Fibroblast of skin of right quadriceps (primary cell): Measurements from ENCODE around the gene OR6C6.
"Not testable (repeated sequence)": the region's sequence is repeated elsewhere in the genome, so short reads cannot be mapped to it uniquely, and the experiment has no call there.

ENCODE experiments used
- DNase-seq: peaks from one replicate; pipeline ENCODE4 v3.0.0-alpha.2; 2013

Gene OR6C6

DNA sequence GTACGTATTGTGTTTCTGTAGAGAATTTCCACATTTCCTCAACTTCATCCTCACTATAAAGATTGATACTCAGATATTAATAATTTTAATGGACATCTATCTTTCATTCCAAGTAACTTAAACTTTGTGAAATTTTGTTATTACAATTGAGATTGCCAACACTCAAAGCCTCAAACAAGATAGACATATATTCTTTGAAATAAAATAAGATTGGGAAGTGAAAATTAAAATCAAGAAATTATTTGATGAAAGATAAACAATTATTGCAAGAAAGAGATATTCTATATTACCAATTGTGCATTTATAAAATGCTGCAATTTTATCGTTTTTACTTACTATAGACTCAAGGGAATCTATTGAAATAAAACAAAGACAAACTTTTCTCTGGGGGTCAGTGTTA is at the start of gene OR6C6:
OR6C6 (minus strand) TSS at position 101 of the 400 bp plus-strand sequence. CDS start 1,337 bp downstream, outside the sequence.
- no peak for DNase-seq

DNA sequence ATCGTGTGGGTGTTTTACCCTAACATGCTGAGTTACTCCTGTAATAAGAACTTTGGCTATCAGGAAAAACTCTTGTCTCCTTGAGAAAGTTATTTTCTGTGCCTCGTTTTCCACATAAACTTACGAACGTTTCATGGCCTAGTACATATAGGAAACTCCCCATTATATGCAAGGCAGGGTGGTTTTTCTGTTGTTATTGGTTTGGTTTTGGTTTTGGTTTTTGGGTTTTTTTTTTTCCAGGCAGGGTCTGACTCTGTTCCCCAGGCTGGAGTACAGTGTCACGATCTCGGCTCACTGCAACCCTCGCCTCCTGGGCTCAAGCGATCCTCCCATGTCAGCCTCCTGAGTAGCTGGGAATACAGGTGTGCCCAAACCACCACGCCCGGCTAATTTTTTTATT is 39.6 kb upstream of the OR6C6 start:
- no peak for DNase-seq

DNA sequence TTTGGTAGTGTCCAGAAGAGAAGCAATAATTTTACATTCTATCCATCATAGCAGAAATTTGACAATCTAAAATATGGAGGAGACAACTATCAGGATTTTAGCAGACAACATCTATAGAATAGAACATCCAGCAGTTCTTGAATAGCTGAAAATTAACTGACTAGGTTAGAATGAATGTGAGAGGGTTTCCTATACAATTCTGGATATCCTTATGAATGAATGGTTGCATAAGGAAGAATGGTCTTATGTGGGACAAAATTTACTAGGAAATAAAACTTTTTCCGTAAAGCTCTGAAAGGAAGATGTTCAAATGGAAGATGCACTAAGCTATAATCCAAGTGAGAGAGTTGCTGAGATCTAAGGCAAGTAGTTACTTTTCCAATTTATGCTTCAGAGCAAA is 34.1 kb upstream of the OR6C6 start, which contains the start of gene OR6C3:
OR6C3 (plus strand) TSS at position 301 of the 400 bp plus-strand sequence. CDS start 955 bp downstream, outside the sequence.
- DNase-seq: no peak

DNA sequence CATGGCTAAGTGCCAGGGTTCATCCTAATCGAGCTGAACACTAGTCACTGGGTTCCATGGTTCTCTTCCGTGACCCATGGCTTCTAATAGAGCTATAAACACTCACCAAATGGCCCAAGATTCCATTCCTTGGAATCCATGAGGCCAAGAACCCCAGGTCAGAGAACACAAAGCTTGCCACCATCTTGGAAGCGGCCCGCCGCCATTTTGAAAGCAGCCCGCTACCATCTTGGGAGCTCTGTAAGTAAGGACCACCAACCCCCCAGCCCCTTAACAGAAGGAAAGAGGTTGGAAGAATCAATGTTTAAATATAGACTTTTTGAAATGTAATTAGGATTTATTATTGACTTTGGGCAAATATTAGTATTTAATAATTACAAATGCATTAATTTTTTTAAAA is 29.4 kb upstream of the OR6C6 start:
- not testable (repeated sequence) for DNase-seq

DNA sequence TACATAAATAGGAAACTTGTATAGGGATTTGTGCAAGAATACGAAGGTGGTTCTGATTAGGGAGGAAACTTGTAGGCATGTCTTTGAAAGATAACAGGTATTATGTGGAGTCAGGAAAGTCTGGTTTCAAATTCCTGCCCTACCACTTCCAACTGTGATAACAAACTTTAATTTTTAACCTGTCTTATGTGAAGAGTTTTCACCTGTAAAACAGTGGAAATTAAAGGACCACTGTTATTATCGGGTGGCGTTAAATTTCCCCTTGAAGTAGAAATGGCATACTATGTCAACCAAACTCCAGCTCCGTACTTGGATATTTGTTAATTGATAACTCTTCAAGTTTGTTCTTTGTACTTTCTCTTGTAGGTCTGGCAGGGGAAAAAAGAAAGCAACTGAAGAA is 23.8 kb upstream of the OR6C6 start:
- no peak for DNase-seq

DNA sequence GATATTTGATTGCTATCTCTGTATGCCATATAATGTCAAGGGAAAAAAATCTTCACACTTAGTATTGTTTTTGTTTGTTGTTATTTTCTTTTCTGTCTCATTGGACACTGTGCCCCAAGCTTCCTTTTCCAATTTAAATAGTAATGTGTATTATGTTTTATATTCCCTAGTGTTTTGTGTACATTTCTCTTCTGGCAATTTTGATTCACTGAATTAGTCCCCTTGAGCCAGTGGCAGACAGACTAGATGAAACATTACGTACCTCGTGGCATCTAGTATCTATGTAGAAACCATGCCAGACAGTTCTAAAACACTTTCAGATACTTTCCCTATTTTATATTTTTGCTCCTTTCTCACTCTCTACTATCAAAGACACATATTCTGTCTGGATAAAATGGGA is 17.7 kb upstream of the OR6C6 start, which contains the start of gene OR6C1:
OR6C1 (plus strand) TSS at position 301 of the 400 bp plus-strand sequence. CDS start 6,257 bp downstream, outside the sequence.
- DNase-seq: no peak

DNA sequence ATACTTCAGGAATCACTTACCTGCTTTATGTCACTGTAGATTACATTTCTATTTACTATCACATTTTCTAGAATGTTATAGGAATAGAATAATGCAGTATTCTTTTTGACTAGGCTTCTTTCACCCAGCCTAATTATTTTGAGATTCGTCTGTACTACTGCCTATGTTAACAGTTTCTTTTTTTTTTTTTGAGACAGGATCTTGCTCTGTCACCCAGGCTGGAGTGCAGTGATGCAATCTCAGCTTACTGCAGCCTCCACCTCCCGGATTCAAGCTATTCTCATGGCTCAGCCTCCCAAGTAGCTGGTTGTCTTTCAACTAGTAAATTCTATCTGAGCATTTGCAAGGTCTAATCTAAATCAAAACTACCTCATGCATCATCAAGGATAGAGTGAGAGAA is 6.4 kb downstream of the OR6C6 start:
- no peak for DNase-seq

DNA sequence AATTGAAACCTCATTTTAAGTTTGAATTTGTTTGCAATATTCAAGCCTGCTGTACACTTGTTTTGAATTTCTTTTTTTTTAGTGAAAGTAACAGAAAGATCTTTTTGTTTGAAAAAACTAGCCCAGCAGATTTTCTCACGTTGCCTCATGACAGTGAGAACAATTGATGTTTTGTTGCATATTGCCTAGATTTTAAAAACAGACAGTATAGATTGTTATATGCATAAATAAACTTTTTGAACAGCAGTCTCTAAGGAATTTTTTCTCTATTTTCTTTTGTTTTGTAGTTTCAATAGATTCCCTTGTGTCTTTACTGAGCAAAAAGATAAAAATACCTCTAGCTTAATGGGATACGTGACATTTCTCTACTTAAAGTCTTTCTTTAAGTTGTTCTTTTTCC is 15.4 kb downstream of the OR6C6 start:
- DNase-seq: no peak

DNA sequence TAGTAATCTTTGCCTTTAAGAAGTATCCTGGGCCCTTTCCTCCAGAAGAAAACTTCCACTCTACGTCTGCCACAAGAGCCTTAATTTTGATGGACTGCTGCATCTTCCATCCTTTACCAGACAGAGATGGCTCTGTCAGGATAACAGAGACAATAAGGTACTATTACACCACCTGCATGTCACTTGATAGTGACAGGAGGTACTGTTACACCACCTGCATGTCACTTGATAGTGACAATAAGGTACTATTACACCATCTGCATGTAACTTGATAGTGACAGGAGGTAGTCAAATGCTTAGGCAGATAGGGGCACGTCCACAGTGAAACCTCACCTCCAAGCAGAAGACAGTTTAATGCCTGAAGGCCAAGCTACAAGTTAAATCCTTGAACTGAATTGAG is 38.1 kb downstream of the OR6C6 start:
- no peak for DNase-seq

DNA sequence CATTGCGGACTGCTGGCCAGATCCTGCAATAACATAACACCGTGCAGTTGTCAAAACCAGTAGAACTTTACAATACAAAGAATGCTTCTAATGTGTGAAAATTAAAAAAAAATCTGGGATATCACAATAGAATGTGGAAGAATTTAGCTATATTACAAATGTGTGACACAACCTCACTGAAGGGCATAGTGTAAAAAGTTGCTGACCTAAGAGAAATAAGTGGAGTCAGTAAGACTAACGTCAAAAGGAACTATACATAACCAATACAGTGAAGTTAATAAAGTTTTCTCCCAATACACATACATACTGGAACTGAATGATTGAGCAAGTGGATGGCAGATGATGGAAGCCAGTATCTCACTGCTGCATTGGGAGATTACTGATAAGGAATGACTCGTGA is 39.5 kb downstream of the OR6C6 start:
- no peak for DNase-seq

DNA sequence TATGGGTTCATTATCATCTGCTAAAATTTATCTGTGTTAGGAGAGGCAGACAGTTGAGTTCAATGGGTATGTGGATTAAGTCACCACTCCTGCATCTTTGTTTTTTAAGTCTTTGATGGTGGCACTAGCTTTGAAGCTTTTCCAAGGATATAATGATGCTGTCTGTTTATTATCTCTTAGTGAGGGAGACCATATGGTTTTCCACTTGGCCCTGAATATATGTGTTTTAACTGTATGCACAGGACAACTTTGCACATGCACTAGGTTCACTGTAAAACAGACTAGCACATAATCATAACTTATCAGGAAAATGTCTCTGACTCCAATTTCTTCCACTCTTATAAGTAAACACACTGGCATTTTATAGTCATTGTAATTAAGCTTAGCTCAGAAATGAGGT is 43.1 kb downstream of the OR6C6 start:
- DNase-seq: no peak

DNA sequence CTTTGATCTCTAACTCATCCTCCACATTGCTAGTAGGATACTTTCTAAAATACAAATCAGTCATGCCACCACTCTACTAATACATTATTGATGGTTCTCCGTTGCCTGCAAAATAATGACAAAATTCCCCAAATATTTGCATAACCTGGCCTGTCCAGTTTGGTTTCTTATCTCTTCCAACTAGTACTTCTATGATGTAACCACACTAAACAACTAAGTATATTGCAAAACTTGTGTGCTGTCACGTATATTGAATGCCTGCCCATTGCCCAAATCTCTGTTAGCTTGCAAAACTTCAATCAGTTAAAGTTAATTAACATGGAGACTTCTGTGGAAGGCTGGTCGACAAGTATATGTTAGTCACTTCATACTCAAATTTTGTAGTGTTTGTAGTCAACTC is 45.4 kb downstream of the OR6C6 start:
- DNase-seq: no peak

DNA sequence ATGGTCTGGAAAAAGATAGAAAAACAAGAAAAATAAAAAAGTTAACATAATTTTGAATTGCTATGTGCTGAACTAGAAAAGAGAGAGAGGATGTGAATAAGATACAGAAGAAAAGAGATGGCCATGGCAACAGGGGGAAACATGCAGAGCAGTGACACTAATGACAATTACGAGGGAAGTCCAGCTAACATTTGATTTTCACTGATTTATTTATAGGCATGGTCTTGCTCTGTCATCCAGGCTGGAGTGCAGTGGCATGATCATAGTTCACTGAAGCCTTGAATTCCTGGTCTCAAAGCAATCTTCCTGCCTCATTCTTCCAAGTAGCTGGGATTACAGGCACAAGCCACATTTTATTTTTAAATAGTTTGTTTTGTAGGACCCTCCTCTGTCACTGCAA is 50.2 kb downstream of the OR6C6 start:
- DNase-seq: no peak

DNA sequence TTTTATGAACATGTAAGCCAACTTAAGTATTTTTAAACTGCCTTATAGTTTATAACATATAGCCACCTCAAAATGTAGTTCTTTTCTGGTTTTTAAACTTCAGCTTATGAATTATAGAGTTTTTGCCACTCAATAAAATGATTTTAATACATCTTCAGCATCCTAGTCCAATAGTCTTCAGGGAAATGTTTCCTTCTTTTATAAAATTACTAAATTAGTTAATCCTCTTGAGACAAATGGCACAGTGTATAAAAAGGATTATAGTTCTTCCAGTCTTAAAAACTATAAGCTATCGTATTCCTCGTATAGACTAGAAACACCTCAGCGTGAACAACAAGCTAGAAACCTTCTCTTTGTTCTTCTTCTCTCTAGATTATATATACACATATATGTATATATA is 52.1 kb downstream of the OR6C6 start, which contains the start of gene OR6C74:
OR6C74 (plus strand) TSS at position 301 of the 400 bp plus-strand sequence. CDS start 2,679 bp downstream, outside the sequence.
- no peak for DNase-seq
